T47D (cell line): ENCODE data around the gene STX8.
"Not testable (repeated sequence)": the region's sequence is repeated elsewhere in the genome, so short reads cannot be mapped to it uniquely, and the experiment has no call there.

Source experiments
- DNase-seq, 2 experiments: peaks; one replicate each; pipeline versions ENCODE4 v3.0.0 to v3.0.0-alpha.2; 2011 to 2012; ENCODE audit warnings: low read depth in 1 of 2, low spot score in 1 of 2
- JUND ChIP-seq: IDR thresholded peaks from 2 replicates; pipeline ENCODE4 v1.6.1; 2012; ENCODE audit warnings: low read depth
- in situ Hi-C: cut with HindIII; loops from 2 replicates; pipeline ENCODE4 v1.10.0; 2016; ENCODE audit warnings: low sequenced_read_pairs, low pct_unique_long_range_greater_than_20kb

The STX8 gene, protein sequence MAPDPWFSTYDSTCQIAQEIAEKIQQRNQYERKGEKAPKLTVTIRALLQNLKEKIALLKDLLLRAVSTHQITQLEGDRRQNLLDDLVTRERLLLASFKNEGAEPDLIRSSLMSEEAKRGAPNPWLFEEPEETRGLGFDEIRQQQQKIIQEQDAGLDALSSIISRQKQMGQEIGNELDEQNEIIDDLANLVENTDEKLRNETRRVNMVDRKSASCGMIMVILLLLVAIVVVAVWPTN

DNA sequence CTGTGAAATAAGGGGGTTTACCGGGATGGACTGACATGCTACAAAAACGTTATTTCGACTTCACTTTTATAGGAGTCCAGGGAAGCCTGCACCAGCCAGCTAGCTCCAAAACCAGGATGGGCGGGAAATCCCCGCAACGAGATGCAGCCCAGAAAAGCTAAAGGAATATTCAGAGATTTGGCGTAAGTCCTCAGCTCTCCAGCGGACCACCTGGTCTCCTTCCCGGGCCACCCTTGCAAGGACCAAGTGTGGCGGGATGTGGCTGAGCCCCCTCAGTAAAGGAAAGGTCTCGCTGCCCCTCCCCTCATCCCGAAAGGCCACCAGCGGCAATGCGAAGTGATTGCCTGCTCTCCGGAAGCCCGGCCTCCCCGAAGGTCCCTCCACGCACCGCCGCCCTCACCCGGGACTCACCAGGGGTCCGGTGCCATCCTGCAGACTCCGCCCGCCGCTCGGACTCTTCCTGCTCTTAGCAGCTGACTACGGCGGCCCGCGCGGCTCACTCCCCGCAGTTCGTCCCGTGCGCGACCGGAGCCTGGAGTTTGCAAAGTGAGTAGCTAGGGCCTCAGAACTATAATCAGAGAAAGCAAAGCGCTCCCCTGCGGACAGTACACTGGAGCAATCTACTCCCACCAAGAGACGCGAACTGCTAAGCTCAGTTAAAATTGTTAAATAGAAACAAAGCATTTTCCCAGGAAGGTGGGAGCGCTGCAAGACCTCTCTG lies at the start of gene STX8:
TSS of gene STX8 (minus strand) at position 440 of the 721 bp plus-strand sequence. CDS start at position 428, 12 bp downstream.
- no peak for TF ChIP-seq JUND
- in situ Hi-C loops = no loop called here
- peak; percentile 38 to 85 for DNase-seq

GRCh38 chr17:9622961-9623360 lies 47.3 kb upstream of the STX8 start:
- no peak for DNase-seq
- no peak for TF ChIP-seq JUND
- in situ Hi-C loops = no loop called here

GRCh38 chr17:9615486-9615885 lies 39.9 kb upstream of the STX8 start:
- no peak for DNase-seq
- TF ChIP-seq JUND = no peak
- in situ Hi-C loops = no loop called here

DNA sequence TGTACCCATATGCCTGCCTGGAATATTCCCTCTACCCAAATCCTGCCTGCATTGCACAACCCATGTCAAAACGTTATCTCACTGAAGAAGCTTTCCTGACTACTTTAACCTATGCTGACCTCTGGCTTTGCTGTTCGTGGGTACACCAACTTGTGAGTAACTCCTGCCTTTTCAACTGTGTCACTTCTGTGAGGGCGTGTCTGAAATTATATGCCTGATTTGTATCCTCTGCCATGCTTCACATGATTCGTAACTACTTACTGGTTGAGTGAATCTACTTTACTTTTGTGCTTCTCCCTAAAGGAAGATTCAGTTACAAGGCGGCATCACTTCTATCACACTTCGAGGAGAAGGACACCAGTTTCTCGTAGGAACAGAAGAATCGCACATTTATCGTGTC lies 36.4 kb upstream of the STX8 start:
- DNase-seq = no peak
- in situ Hi-C loops = no loop called here
- TF ChIP-seq JUND = no peak

DNA sequence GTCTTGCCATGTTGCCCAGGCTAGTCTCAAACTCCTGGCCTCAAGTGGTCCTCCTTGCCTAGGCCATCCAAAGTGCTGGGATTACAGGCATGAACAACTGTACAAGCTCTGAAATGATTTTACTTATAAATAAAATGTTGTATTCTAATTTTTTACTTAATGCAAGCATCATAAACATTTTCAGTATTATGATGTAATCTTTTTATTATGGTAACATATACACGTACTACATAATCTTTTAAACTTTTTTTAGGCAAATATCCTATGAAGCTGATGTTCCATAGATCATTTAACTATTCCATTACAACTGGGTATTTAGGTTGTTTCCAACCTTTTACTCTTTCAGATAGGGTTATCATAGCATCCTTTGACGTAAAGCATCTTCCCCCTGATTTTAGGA lies 35.9 kb upstream of the STX8 start:
- no peak for TF ChIP-seq JUND
- in situ Hi-C loops = no loop called here
- DNase-seq = no peak

- in situ Hi-C loops, DNase-seq: not testable (repeated sequence)
These were observed 31.4 kb upstream of the STX8 start for GRCh38 chr17:9607058-9607457.

- no peak for TF ChIP-seq JUND
- no peak for DNase-seq
- in situ Hi-C loops = no loop called here
These were observed 30.8 kb upstream of the STX8 start for GRCh38 chr17:9606453-9606852.

GRCh38 chr17:9604583-9604982 lies 29.0 kb upstream of the STX8 start:
- in situ Hi-C loops, DNase-seq: not testable (repeated sequence)

DNA sequence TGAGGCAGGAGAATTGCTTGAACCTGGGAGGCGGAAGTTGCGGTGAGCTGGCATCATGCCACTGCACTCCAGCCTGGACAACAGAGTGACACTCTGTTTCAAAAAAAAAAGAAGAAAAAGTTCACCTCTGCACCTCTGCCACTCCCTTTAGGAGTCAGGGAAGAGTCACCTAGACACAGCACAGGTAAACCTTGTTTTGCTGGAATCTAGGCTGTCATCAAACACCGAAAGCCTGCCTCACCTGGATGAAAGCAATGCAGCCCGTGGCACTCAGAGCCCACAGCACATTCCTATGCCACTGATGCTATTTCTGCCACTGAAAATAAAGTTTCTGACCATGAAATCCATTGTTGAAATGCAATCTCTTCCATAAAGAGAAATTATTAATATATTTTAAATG lies 23.0 kb upstream of the STX8 start:
- in situ Hi-C loops = no loop called here

DNA sequence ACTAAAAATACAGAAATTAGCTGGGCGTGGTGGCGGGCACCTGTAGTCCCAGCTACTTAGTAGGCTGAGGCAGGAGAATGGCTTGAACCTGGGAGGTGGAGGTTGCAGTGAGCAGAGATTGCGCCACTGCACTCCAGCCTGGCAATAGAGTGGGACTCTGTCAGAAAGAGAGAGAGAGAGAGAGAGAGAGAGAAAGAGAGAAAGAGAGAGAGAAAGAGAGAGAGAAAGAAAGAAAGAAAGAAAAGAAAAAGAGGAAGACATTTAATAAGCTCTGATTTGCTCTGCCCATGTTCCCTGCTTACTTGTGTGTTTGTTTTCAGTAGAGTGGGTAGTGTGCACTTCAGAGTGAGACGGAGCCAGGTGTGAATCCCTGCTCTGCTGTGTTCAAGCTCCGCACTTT lies 22.0 kb upstream of the STX8 start:
- in situ Hi-C loops, DNase-seq: not testable (repeated sequence)

More for the DNA sequence above, 23.0 kb upstream of the STX8 start:
- no peak for DNase-seq
- no peak for TF ChIP-seq JUND

- in situ Hi-C loops = no loop called here
- TF ChIP-seq JUND = no peak
- no peak for DNase-seq
These were observed 18.4 kb upstream of the STX8 start for GRCh38 chr17:9594065-9594464.

- TF ChIP-seq JUND = no peak
- DNase-seq = no peak
- in situ Hi-C loops = no loop called here
These were observed 12.5 kb upstream of the STX8 start for GRCh38 chr17:9587969-9588656.

GRCh38 chr17:9577373-9577709 lies 1.7 kb upstream of the STX8 start:
- in situ Hi-C loops = no loop called here
- DNase-seq = no peak
- no peak for TF ChIP-seq JUND
